Measurements from ENCODE around the gene ALG14.
"Not testable (repeated sequence)": the region's sequence is repeated elsewhere in the genome, so short reads cannot be mapped to it uniquely, and the experiment has no call there.

The ALG14 gene

DNA sequence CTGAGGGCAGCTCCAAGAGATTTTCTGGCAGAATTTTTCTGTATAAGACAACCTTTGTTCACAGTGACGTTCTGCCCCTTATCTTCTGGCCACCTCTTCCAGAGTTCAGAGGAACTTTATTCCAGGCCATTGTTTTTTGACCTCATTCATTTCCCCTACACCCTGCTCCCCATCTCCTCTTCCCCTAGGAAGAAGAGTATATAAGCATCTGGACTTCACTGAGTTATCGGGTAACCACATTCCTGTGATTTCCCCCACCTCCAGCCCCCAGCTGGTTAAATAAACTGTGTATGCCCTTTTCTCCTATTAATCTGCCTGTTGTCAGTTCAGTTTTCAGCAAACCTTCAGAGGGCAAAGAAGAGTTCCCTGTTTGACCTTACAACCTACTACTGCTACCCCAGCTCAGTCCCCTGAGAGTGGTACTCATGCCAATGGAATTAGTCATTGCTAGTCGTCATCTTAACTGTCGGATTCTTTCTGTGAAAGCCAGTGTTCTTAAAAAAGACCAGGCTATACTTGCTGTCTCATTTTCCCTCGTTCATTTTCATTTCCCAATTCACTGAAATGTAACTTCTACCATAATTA lies 14.3 kb upstream of the ALG14 start:
- DNase-seq = no peak

DNA sequence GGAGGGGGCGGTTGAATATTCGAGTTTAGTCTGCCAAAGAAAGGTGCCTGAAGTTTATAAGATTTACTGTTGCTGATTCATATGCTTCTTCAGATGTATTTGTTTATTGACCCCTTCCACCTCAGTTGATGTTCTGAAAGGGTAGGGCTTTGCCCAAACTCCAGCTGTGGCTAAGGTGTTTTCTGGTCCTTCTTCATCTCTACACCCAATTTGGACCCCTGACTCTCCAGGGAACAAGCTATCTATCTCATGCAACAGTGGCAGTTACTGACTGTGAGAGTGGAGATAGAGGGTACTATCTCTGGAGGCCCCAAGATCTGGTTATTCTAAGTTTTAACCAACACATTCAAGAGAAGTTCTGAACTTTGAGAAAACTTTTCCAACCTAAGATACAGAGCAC lies 12.6 kb upstream of the ALG14 start:
- DNase-seq = no peak

DNA sequence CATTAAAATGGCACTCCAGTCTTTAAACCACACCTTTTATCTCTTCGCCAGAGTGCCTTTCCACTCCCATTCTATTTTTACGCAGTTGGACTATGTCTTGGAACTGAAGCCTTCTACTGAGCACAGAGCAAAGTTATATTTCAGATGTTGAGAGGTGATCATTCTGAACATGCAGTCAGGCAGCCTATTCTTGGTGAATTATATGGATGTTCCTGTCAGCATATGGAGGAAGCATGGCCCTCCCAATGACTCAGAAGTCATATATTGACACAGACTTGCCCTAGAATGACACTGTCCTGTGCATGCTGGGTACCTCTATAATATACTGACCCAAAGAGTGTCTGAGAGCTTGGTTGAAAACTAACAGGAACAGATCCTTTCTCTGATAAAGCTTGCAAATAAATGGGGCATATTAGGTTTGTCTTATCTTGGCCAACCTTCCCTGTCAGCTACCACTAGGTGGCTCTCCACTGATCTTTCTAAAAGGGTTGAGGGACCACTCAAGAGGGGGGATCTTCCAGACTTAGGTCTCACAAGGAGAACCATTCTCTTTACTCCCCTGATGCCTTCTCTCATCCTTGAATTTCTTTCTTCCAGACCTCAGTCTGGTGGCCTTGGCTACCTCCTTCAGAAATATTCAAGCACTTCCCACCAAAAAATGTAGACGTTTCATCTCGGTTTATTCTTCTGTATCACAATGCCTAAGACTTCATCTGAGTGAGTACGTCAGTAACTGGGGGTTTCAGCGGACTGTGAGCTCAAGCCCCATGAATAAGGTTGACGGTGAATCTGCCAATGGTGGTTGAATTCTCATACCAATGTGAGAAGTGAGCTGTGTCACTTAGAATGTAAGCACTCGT lies 11.8 kb upstream of the ALG14 start:
- peak; percentile 59 for DNase-seq

DNA sequence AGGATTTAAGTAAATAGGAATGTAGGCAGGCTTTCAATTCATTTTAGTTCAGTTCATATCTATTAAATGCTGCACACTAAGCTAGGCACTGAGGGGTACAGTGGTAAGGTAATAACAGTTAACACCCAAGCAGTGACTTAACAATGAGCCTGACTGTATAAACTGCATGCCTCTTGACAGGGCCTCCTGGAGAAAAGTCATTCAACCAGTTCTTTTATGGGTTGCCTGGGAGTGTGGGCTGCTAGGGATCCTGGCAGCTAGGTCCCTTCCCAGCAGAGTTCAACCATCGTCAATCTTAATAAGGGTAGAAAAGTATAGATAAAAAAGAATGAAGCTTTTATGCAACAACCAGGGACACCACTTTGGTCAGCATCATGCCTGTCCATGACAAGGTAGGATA lies 8.1 kb upstream of the ALG14 start:
- no peak for DNase-seq

DNA sequence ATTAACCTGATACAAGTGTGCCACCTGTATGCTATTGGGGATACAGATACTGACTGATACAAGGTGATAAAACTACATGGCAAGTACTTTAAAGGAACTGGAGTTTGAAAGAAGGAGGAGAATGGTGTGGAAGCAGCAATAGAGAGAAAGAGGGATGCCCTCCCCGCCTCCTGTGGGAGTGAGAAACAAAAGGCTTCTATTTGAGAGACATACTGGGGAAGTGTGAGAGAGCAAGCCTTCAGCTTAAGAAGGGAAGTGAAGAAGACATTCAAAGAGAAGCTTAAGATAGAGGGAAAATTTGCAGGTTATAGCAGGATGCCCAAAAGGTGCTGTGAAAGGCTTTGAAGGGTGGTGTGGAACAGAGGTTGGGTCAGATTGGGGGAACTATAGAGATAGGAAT lies 7.7 kb upstream of the ALG14 start:
- DNase-seq = no peak

- DNase-seq = no peak
These were observed 3.3 kb upstream of the ALG14 start for GRCh38 chr1:95076034-95076433.

DNA sequence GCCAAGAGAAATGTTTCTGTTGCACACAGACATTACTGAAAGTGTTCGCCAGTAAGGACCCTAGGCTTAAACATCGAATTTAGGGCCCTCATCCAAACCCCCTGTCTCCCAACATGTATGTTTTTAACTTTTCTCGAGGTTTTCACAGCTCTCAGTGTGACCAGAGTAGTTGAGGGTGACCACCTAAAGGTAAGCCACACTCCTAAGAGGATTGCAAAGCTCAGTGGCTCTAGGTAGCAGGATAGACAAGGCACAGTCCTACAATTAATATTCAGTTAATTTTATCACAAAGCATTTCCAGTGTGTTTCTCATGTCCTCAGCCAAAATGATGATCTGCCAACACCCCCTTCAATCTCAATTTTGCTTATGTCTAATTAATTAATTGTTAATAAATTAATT lies 695 bp upstream of the ALG14 start:
- DNase-seq = no peak

- no peak for DNase-seq
These were observed 634 bp downstream of the ALG14 start for GRCh38 chr1:95072117-95072516.

DNA sequence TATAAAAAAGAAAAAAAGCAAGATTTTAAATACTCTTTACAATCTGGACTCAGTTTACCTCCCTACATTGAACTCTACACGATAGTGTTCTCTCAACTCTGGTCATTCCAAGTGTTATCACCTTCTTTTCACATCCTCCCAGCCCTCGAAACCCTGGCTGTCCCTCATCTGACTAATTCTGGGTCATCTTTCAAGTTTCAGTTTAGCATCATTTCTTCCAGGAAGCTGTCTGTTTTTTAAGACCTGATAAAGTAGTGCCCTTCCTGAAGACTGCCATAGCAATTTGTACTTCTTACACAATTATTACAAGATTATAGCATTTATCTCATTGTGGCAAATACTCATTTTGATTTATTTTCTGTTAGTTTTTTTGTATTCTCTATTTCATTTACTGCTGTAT lies 1.2 kb downstream of the ALG14 start:
- no peak for DNase-seq

GRCh38 chr1:95069710-95070093 lies 3.0 kb downstream of the ALG14 start:
- no peak for DNase-seq

DNA sequence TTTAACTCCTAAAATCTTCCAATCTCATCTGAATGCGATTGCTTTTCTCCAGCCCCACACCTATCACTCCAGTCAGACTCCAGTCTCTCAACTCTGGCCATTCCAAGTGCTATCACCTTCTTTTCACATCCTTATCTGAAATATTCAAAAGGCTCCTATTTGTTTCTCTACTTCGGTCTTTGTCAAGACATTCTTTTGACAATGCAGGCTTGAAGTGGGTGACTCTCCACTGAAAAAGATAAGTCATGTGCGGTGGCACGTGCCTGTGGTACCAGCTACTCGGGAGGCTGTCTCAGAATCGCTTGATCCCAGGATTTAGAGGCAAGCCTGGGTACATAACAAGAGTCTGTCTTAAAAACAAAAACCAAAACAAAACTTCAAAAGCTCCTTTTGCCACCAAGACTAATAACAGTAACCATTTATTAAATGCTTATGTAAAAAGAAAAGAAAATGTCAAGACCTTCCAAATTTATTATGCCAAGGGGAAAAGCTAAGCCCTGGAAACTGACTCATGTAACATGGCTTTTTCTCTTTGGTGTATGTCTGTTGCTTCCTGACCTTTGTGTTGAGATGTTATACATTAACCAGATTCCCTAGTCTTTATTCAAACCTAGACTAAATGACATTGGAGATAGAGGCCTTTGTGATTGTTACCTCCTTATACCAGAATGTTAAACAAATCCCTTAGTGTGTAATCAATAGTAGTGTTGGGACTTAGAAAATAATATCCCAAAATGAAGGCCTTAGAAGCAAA lies 3.6 kb downstream of the ALG14 start:
- no peak for DNase-seq

DNA sequence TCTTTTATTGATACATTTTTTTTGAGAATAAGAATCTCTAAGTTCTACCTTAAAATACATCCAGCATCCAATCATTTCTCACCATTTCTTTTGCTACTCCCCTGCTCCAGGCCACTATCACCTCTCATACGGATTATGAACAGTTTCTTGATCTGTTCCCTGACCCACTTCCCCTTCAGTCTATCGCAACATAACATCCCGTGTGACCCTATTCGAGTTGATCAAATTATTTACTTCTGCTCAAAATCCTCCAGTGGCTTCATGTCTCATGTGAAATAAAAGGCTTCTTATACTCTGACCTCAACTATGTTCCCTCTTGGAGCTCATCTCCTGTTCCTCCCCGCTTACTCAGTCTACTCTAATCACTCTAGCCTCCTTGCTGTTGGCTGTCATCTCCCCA lies 5.2 kb downstream of the ALG14 start:
- DNase-seq = no peak

- DNase-seq = no peak
These were observed 5.7 kb downstream of the ALG14 start for GRCh38 chr1:95067062-95067461.

DNA sequence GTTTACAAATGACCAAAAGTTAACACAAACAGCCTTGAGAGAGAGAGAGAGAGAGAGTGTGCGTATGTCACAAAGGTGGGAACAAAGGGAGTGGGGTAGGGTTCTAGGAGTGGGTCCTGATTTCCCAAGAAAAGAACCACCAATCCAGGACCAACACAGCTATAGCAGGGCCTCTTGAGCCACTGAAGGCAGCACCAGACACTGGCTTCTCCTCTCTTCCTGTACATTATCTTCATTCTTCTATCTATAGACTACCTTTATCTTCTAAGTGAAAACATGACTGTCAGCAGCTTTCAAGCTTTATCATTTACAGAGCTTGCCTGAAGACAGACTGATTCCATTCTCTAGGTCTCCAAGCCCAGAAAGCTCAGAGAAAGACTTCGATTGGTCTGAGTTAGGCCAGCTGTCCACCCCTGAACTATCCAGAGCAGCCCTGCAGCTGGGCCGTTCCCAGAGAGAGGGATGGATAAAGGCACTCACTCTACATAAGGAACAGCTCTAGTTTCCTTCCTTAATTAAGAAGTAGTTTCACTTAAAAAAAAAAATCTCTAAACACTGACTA lies 11.2 kb downstream of the ALG14 start:
- DNase-seq = no peak

GRCh38 chr1:95058974-95059373 lies 13.8 kb downstream of the ALG14 start:
- no peak for DNase-seq

GRCh38 chr1:95057351-95057750 lies 15.4 kb downstream of the ALG14 start:
- DNase-seq = no peak

GRCh38 chr1:95049935-95050334 lies 22.8 kb downstream of the ALG14 start:
- DNase-seq = no peak

DNA sequence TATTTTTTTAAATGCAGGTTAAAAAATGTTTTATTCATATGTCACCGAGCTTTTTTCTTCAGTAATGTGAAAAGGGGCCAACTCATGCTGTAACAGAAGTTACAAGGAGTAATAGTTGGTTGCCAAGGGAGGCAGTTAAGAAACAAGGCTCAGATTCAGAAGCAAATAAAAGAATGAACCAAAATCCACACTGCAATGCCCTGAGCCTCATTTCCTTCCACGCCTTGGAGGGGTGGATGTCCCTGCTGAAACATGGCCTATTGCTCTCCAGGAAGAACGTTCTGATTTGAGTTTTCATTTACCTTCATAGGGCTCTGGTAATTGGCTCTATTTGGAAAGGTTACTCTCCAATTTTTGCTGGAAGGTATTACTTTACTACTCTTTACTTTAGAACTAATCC lies 24.4 kb downstream of the ALG14 start:
- no peak for DNase-seq

GRCh38 chr1:95047624-95048023 lies 25.1 kb downstream of the ALG14 start:
- not testable (repeated sequence) for DNase-seq

DNA sequence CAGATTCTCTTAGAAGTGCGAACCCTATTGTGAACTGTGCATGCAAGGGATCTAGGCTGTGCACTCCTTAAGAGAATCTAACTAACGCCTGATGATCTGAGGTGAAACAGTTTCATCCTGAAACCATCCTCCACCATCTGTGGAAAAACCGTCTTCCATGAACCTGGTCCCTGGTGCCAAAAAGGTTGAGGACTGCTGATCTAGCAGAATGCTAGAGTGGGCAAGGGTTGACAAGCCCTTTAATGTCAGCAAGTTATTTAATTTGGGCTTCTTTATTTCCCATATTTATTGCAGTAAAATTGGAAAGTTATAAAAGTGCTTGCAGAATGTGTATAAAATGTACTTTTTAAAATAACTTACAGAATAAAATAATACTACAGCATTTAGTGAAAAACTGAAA lies 26.4 kb downstream of the ALG14 start:
- DNase-seq = no peak

- peak; percentile 91 for DNase-seq
These were observed 29.4 kb downstream of the ALG14 start for GRCh38 chr1:95043141-95043980.

DNA sequence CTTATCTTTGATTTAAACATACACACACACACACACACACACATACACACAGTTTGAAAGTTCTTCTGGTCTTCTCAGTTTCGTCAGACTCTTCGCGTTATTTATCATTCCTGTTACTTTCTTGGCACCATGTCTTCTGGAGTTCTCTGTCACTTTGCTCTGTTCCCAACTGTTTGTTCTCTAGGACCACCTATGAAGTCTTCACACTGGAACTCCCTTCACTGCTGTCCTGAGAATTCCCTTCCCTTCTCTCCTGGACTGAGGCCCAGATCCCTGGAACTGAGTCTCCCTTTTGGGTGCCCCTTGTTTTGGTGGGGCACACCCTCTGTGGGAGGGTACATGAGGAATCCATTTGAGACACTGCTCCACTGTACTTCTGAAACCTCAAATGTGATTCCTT lies 30.5 kb downstream of the ALG14 start:
- no peak for DNase-seq

All from NCI-H1694 treated with DMSO at 0.1 percent for 48 hours (cell line).